HL-60/S4 (cell line): Measurements from ENCODE around the gene RAB28.

Experiments used
- in situ Hi-C: fragments of 300-500 bp; cut with MboI; formaldehyde crosslinking; loops from 2 replicates; pipeline ENCODE4 v1.14.3; 2022; ENCODE audit warnings: low sequenced_read_pairs

RAB28 gene

GRCh38 chr4:13384055-13384454 lies 100.1 kb downstream of the RAB28 start:
- in situ Hi-C loops = no loop called here

GRCh38 chr4:13378973-13379759 lies 105.0 kb downstream of the RAB28 start:
- in situ Hi-C loops = no loop called here

GRCh38 chr4:13371048-13371447 lies 113.1 kb downstream of the RAB28 start:
- in situ Hi-C loops = no loop called here

- in situ Hi-C loops = no loop called here
These were observed 115.9 kb downstream of the RAB28 start for GRCh38 chr4:13368217-13368616.

- in situ Hi-C loops = no loop called here
These were observed 116.4 kb downstream of the RAB28 start for GRCh38 chr4:13367691-13368090.

GRCh38 chr4:13367244-13367643 lies 116.9 kb downstream of the RAB28 start:
- in situ Hi-C loops = no loop called here

- in situ Hi-C loops = no loop called here
These were observed 118.9 kb downstream of the RAB28 start for GRCh38 chr4:13365195-13365594.

GRCh38 chr4:13364653-13365052 lies 119.5 kb downstream of the RAB28 start:
- in situ Hi-C loops = no loop called here

GRCh38 chr4:13364172-13364571 lies 120.0 kb downstream of the RAB28 start:
- in situ Hi-C loops = no loop called here

GRCh38 chr4:13359809-13360208 lies 124.3 kb downstream of the RAB28 start:
- in situ Hi-C loops = no loop called here

GRCh38 chr4:13355111-13355880 lies 128.8 kb downstream of the RAB28 start:
- in situ Hi-C loops = no loop called here

GRCh38 chr4:13349096-13349495 lies 135.0 kb downstream of the RAB28 start:
- in situ Hi-C loops = no loop called here

GRCh38 chr4:13348216-13348615 lies 135.9 kb downstream of the RAB28 start:
- in situ Hi-C loops = no loop called here

GRCh38 chr4:13347517-13348125 lies 136.5 kb downstream of the RAB28 start:
- in situ Hi-C loops = no loop called here

GRCh38 chr4:13344216-13344615 lies 139.9 kb downstream of the RAB28 start:
- in situ Hi-C loops = no loop called here

GRCh38 chr4:13340672-13341071 lies 143.5 kb downstream of the RAB28 start:
- in situ Hi-C loops = no loop called here

- in situ Hi-C loops = no loop called here
These were observed 152.3 kb downstream of the RAB28 start for GRCh38 chr4:13331827-13332226.

- in situ Hi-C loops = no loop called here
These were observed 154.2 kb downstream of the RAB28 start for GRCh38 chr4:13329963-13330362.

GRCh38 chr4:13329340-13329850 lies 154.7 kb downstream of the RAB28 start:
- in situ Hi-C loops = no loop called here

GRCh38 chr4:13328591-13328990 lies 155.5 kb downstream of the RAB28 start:
- in situ Hi-C loops = no loop called here

GRCh38 chr4:13327991-13328390 lies 156.1 kb downstream of the RAB28 start:
- in situ Hi-C loops = no loop called here

- in situ Hi-C loops = no loop called here
These were observed 158.4 kb downstream of the RAB28 start for GRCh38 chr4:13325744-13326143.
